B cell (primary cell): ENCODE results near the gene ADARB2. TPM values are rescaled to one million over a fixed set of nuclear protein-coding genes. Genes with fewer than 3 reads are reported as not detected.

Experiments used
- ATAC-seq: fragments of 200-7000 bp; cut with Tn5 transposase; one replicate; pipeline ENCODE4 v1.10.0; 2021; ENCODE audit warnings: low read depth, mild to moderate bottlenecking, moderate number of reproducible peaks, moderate library complexity
- CTCF ChIA-PET: fragments of 350-600 bp; sonication (Branson Sonifier 250); formaldehyde crosslinking; loops from one replicate; lab custom pipeline; 2021; ENCODE audit warnings: antibody characterized with exemption, inconsistent platforms; lab: Charles Lee
- POLR2A ChIA-PET: fragments of 350-600 bp; sonication (Branson Sonifier 250); formaldehyde crosslinking; loops from one replicate; lab custom pipeline; 2021; ENCODE audit warnings: antibody characterized with exemption; lab: Charles Lee
- DNase-seq: peaks from one replicate; pipeline ENCODE4 v3.0.0; 2013
- H2AFZ ChIP-seq: 2 replicates; pipeline ENCODE4 v1.6.1; 2012; ENCODE audit warnings: mild to moderate bottlenecking, low read depth, low read length; ENCODE audit not compliant: insufficient read depth, poor library complexity, severe bottlenecking
- H3K27ac ChIP-seq, 2 donors: 1 replicate in 1 of 2; 2 replicates in 1 of 2; pipeline ENCODE4 v1.5.1; 2012 to 2013; ENCODE audit warnings: low read length in 2 of 2, mild to moderate bottlenecking in 2 of 2, moderate library complexity in 1 of 2
- H3K27me3 ChIP-seq, 4 experiments: fragments of 200-600 bp in 1 of 4; sonication (generic) in 1 of 4; replicated peaks in 1 of 4; 1 replicate in 2 of 4; 2 replicates in 2 of 4; pipeline versions ENCODE4 v1.6.1 to v1.7.0; 2013 to 2016; ENCODE audit warnings: low read length in 3 of 4, mild to moderate bottlenecking in 2 of 4, mixed read lengths in 1 of 4, moderate library complexity in 1 of 4; ENCODE audit not compliant: insufficient read depth in 4 of 4, control insufficient read depth in 3 of 4; ENCODE audit errors: control extremely low read depth in 1 of 4
- H3K36me3 ChIP-seq, 2 experiments: replicated peaks in 1 of 2; 1 replicate in 1 of 2; 2 replicates in 1 of 2; pipeline versions ENCODE4 v1.6.1 to v1.7.1; 2013; ENCODE audit warnings: low read length in 1 of 2; ENCODE audit not compliant: insufficient read depth in 2 of 2, control insufficient read depth in 1 of 2; ENCODE audit errors: control extremely low read depth in 1 of 2, extremely low read depth in 1 of 2
- H3K4me1 ChIP-seq, 2 donors: fragments of 200-600 bp in 1 of 2; sonication (generic) in 1 of 2; 1 replicate in 1 of 2; 2 replicates in 1 of 2; pipeline versions ENCODE4 v1.5.1 to v1.6.1; 2013 to 2017; ENCODE audit warnings: low read length in 2 of 2; ENCODE audit not compliant: control insufficient read depth in 2 of 2, insufficient read depth in 2 of 2
- H3K4me2 ChIP-seq: replicated peaks from 2 replicates; pipeline ENCODE3; 2012; ENCODE audit warnings: mild to moderate bottlenecking, low read depth, low read length; ENCODE audit not compliant: poor library complexity, severe bottlenecking
- H3K4me3 ChIP-seq, 5 experiments: fragments of 200-600 bp in 1 of 5; sonication (generic) in 1 of 5; 1 replicate in 3 of 5; 2 replicates in 2 of 5; pipeline versions ENCODE4 v1.5.1 to v1.7.0; 2011 to 2016; ENCODE audit warnings: low read length in 4 of 5, mild to moderate bottlenecking in 4 of 5, low read depth in 2 of 5, control low read depth in 1 of 5, moderate library complexity in 1 of 5; ENCODE audit not compliant: insufficient read depth in 1 of 5; ENCODE audit errors: control extremely low read depth in 1 of 5, extremely low read depth in 1 of 5
- H3K79me2 ChIP-seq: fragments of 200-600 bp; sonication (generic); one replicate; pipeline ENCODE4 v1.6.0; 2016; ENCODE audit warnings: low read length; ENCODE audit not compliant: control insufficient read depth, insufficient read depth
- H3K9ac ChIP-seq: fragments of 200-600 bp; sonication (generic); 2 replicates; pipeline ENCODE4 v1.6.1; 2017; ENCODE audit warnings: mild to moderate bottlenecking, low read length, moderate library complexity
- H3K9me3 ChIP-seq, 3 donors: one replicate each; pipeline versions ENCODE4 v1.6.1 to v1.7.1; 2013; ENCODE audit warnings: low read length in 2 of 3; ENCODE audit not compliant: control insufficient read depth in 2 of 3, insufficient read depth in 1 of 3; ENCODE audit errors: control extremely low read depth in 1 of 3
- H4K20me1 ChIP-seq: 2 replicates; pipeline ENCODE4 v1.6.0; 2012; ENCODE audit warnings: mild to moderate bottlenecking, low read length; ENCODE audit not compliant: insufficient read depth, control insufficient read depth, poor library complexity, severe bottlenecking
- H3K27ac Mint-ChIP-seq: one replicate; pipeline ENCODE4 v1.8.0; 2021; ENCODE audit warnings: mixed read lengths
- H3K27me3 Mint-ChIP-seq: one replicate; pipeline ENCODE4 v1.8.0; 2021; ENCODE audit warnings: mixed read lengths
- H3K4me1 Mint-ChIP-seq: one replicate; pipeline ENCODE4 v1.8.0; 2021; ENCODE audit warnings: mixed read lengths
- H3K4me3 Mint-ChIP-seq: one replicate; pipeline ENCODE4 v1.8.0; 2021; ENCODE audit warnings: mixed read lengths
- H3K9me3 Mint-ChIP-seq: one replicate; pipeline ENCODE4 v1.8.0; 2022; ENCODE audit warnings: mixed read lengths; ENCODE audit not compliant: insufficient read depth
- CTCF ChIP-seq: fragments of 200-600 bp; IDR thresholded peaks from one replicate; pipeline ENCODE4 v1.8.0; 2022; ENCODE audit warnings: antibody characterized with exemption, mild to moderate bottlenecking
- EZH2 ChIP-seq: IDR thresholded peaks from 2 replicates; pipeline ENCODE4 v1.6.1; 2012; ENCODE audit warnings: borderline replicate concordance, low read depth, mild to moderate bottlenecking, moderate library complexity, low read length; ENCODE audit not compliant: insufficient read depth, poor library complexity, severe bottlenecking
- WGBS: methylation state at CpG from one replicate; pipeline ENCODE4 v1.1.5; 2013; ENCODE audit warnings: missing lambda C conversion rate; ENCODE audit not compliant: insufficient coverage; 5-methylcytosine and 5-hydroxymethylcytosine counted together
- intact Hi-C: fragments of 100-400 bp; cut with micrococcal nuclease; formaldehyde crosslinking; loops from one replicate; pipeline ENCODE4 v1.10.0; 2022
- polyA plus RNA-seq: library from polyadenylated mRNA; depleted of rRNA; stranded (reverse); fragments of >200 nt; gene quantifications from 2 replicates; pipeline ENCODE4 v1.2.3, GENCODE V29; 2012
- total RNA-seq, 2 donors: library from RNA; stranded (reverse); fragments of 120-200 nt in 1 of 2; gene quantifications; 1 replicate in 1 of 2; 2 replicates in 1 of 2; pipeline versions ENCODE4 v1.2.3 to v1.2.4, GENCODE V29; 2013 to 2022

ADARB2 gene
- total and polyA plus RNA-seq, 2 donors (not counting 1 experiment from before 2014, with no cell fraction given), result 0.13 to 0.96 TPM

- TF ChIP-seq EZH2 (no peak), CTCF (no peak)
- Histone ChIP-seq H3K27me3 (peaks cover 0 to 10% (median 2%) of the 10 kb centered on the region in 4 experiments), H3K4me1 (no peaks in the 10 kb centered on the region), H3K27ac (no peak overlapping the region), H3K9me3 (peaks cover 0 to 11% (median 0%) of the 10 kb centered on the region in 3 donors), H3K4me3 (no peak overlapping the region), H3K9ac (no peak overlapping the region), H3K79me2 (no peaks in the 10 kb centered on the region), H2AFZ (no peak overlapping the region), H3K36me3 (no peaks in the 10 kb centered on the region), H4K20me1 (no peaks in the 10 kb centered on the region), H3K4me2 (no peak overlapping the region)
- ChIA-PET CTCF (no interaction called here), POLR2A (no interaction called here)
- DNase-seq (no peak), ATAC-seq (no peak)
- H3K9me3 Mint-ChIP-seq, result no peaks in the 10 kb centered on the region
- H3K4me3 Mint-ChIP-seq, result no peak overlapping the region
- H3K4me1 Mint-ChIP-seq, result peaks cover 9% of the 10 kb centered on the region
- WGBS, result 84% methylated on average over 21 of the region's 29 CpGs
- intact Hi-C loops, result no loop called here
- H3K27ac Mint-ChIP-seq, result no peak overlapping the region
- peaks cover 28% of the 10 kb centered on the region for H3K27me3 Mint-ChIP-seq
Observed at GRCh38 chr10:1567742-1568495, 169.4 kb downstream of the ADARB2 start.

GRCh38 chr10:1567152-1567551, 170.2 kb downstream of the ADARB2 start:
- no peak overlapping the region for H3K4me3 Mint-ChIP-seq
- POLR2A ChIA-PET, result no interaction called here
- 87% methylated on average over 2 of the region's 7 CpGs for WGBS
- no peaks in the 10 kb centered on the region for H3K9me3 Mint-ChIP-seq
- H3K4me2 ChIP-seq, result no peak overlapping the region
- peaks cover 0 to 7% (median under 1%) of the 10 kb centered on the region in 4 experiments for H3K27me3 ChIP-seq
- H3K79me2 ChIP-seq, result no peaks in the 10 kb centered on the region
- H2AFZ ChIP-seq, result no peak overlapping the region
- no peak overlapping the region for H3K27ac Mint-ChIP-seq
- no peaks in the 10 kb centered on the region for H3K36me3 ChIP-seq
- no peak overlapping the region for H3K27ac ChIP-seq
- CTCF ChIA-PET, result no interaction called here
- no peaks in the 10 kb centered on the region for H3K4me1 ChIP-seq
- H3K27me3 Mint-ChIP-seq, result peaks cover 25% of the 10 kb centered on the region
- intact Hi-C loops, result no loop called here
- ATAC-seq (no peak), DNase-seq (no peak)
- no peak overlapping the region for H3K4me3 ChIP-seq
- no peaks in the 10 kb centered on the region for H4K20me1 ChIP-seq
- H3K9me3 ChIP-seq, result peaks cover 0 to 12% (median 0%) of the 10 kb centered on the region in 3 donors
- no peak overlapping the region for H3K9ac ChIP-seq
- TF ChIP-seq CTCF (no peak), EZH2 (no peak)
- peaks cover 6% of the 10 kb centered on the region for H3K4me1 Mint-ChIP-seq
